Measurements from ENCODE around the gene MYZAP. TPM values are rescaled to one million over a fixed set of nuclear protein-coding genes. Genes with fewer than 3 reads are reported as not detected.

The MYZAP gene
- total and polyA plus RNA-seq, 2 of the 4 experiments (the other 2 are of a cell fraction) = not detected

- Histone ChIP-seq H3K56ac (ENCODE audit: extremely low read depth, insufficient read depth, low read length) (no peak overlapping the region), H3K4ac (ENCODE audit: low read depth, low read length) (no peak overlapping the region), H3K9me3 (ENCODE audit: control insufficient read depth, insufficient read depth, low read length) (no peaks in the 10 kb centered on the region), H3K9ac (ENCODE audit: low read depth, low read length) (no peak overlapping the region), H4K8ac (ENCODE audit: low read depth in 2 of 2, low read length in 2 of 2) (no peak overlapping the region), H3K14ac (replicated peaks; ENCODE audit: low read depth, low read length) (no peak overlapping the region), H2AFZ (replicated peaks; ENCODE audit: low read length, poor library complexity) (no peak overlapping the region), H4K20me1 (ENCODE audit: insufficient read depth, low read length) (no peaks in the 10 kb centered on the region), H3K23ac (ENCODE audit: low read depth, low read length) (no peak overlapping the region), H3K9me1 (ENCODE audit: insufficient read depth, low read length) (no peaks in the 10 kb centered on the region), H2BK5ac (ENCODE audit: low read depth, low read length, poor library complexity, severe bottlenecking) (no peak overlapping the region), H4K91ac (ENCODE audit: insufficient read depth, low read depth, low read length) (no peak overlapping the region), H3K4me3 (ENCODE audit: insufficient read depth, low read depth, low read length) (no peak overlapping the region), H3K36me3 (ENCODE audit: control insufficient read depth, insufficient read depth, low read length) (no peaks in the 10 kb centered on the region), H2AK5ac (ENCODE audit: low read depth, low read length) (no peak overlapping the region), H2BK20ac (ENCODE audit: low read depth, low read length) (no peak overlapping the region), H3K27ac (ENCODE audit: insufficient read depth, low read length) (no peak overlapping the region), H2BK120ac (ENCODE audit: low read depth, low read length) (no peak overlapping the region), H2AK9ac (replicated peaks; ENCODE audit: low read depth, low read length, poor library complexity) (no peak overlapping the region), H2BK15ac (ENCODE audit: low read depth, low read length) (no peak overlapping the region), H3K4me2 (ENCODE audit: low read depth, low read length) (no peak overlapping the region), H3K18ac (ENCODE audit: low read depth, low read length) (no peak overlapping the region), H4K5ac (ENCODE audit: low read depth, low read length) (no peak overlapping the region), H3K4me1 (ENCODE audit: control insufficient read depth, insufficient read depth, low read length) (no peaks in the 10 kb centered on the region), H3K79me1 (ENCODE audit: low read depth in 1 of 2, low read length in 2 of 2) (no peaks in the 10 kb centered on the region), H3K27me3 (ENCODE audit: control insufficient read depth, insufficient read depth, low read length) (peaks cover 2% of the 10 kb centered on the region)
- BruUV-seq (replicated peaks) = no TSS peak
- dilution Hi-C loops (cut with HindIII; ENCODE audit: low sequenced_read_pairs, unreplicated experiment) (no loop called here), in situ Hi-C loops (cut with MboI; ENCODE audit: low sequenced_read_pairs) (no loop called here), intact Hi-C loops (cut with micrococcal nuclease) (loop anchor here (5.0 kb wide), 1 partner anchor 515 kb away; no protein-coding TSS in a partner anchor)
- CTCF ChIA-PET = no interaction called here
- POLR2A ChIA-PET (ENCODE audit: unreplicated experiment) = no interaction called here
- WGBS, 2 experiments (ENCODE audit: extremely low coverage in 2 of 2, insufficient read length in 1 of 2) = no CpG with 5 or more reads among the region's 4 CpGs
- ATAC-seq (ENCODE audit: low read depth) = no peak
- no peak for DNase-seq
- no peak for TF ChIP-seq MAZ (IDR thresholded peaks at IDR 0.05; ENCODE audit: borderline replicate concordance, low read depth, low read length)
Observed at GRCh38 chr15:57652481-57652880, 60.8 kb downstream of the MYZAP start.
